NCI-H128 (cell line): ENCODE data around the gene RAB1A.

Experiments
- DNase-seq: peaks from one replicate; lab custom pipeline; 2025; ENCODE audit not compliant: unreplicated experiment; lab: John Stamatoyannopoulos, UW

Gene RAB1A

GRCh38 chr2:65097844-65098243 lies 32.1 kb downstream of the RAB1A start:
- DNase-seq, result no peak

- DNase-seq, result no peak
Measured at GRCh38 chr2:65096948-65097347, 33.0 kb downstream of the RAB1A start.

- no peak for DNase-seq
Measured at GRCh38 chr2:65093211-65093610, 36.7 kb downstream of the RAB1A start.

GRCh38 chr2:65092791-65093190 lies 37.1 kb downstream of the RAB1A start:
- DNase-seq, result no peak

- DNase-seq, result no peak
Measured at GRCh38 chr2:65085148-65085547, 44.8 kb downstream of the RAB1A start.

- DNase-seq, result no peak
Measured at GRCh38 chr2:65081232-65081685, 48.6 kb downstream of the RAB1A start.

GRCh38 chr2:65079017-65079416 lies 50.9 kb downstream of the RAB1A start:
- DNase-seq, result no peak

GRCh38 chr2:65077898-65078297 lies 52.0 kb downstream of the RAB1A start:
- no peak for DNase-seq

- no peak for DNase-seq
Measured at GRCh38 chr2:65076345-65076710, 53.6 kb downstream of the RAB1A start.

GRCh38 chr2:65075605-65076344 lies 54.1 kb downstream of the RAB1A start:
- no peak for DNase-seq

- no peak for DNase-seq
Measured at GRCh38 chr2:65075176-65075575, 54.7 kb downstream of the RAB1A start.

- DNase-seq, result no peak
Measured at GRCh38 chr2:65073879-65074565, 55.9 kb downstream of the RAB1A start.

- DNase-seq, result no peak
Measured at GRCh38 chr2:65072181-65072970, 57.5 kb downstream of the RAB1A start.

- no peak for DNase-seq
Measured at GRCh38 chr2:65071499-65072180, 58.3 kb downstream of the RAB1A start.

GRCh38 chr2:65070856-65071255 lies 59.0 kb downstream of the RAB1A start:
- DNase-seq, result no peak

GRCh38 chr2:65070172-65070830 lies 59.6 kb downstream of the RAB1A start:
- DNase-seq, result no peak

GRCh38 chr2:65069439-65069824 lies 60.5 kb downstream of the RAB1A start:
- no peak for DNase-seq

GRCh38 chr2:65067806-65068553 lies 61.9 kb downstream of the RAB1A start:
- no peak for DNase-seq

- DNase-seq, result peak; percentile 28
Measured at GRCh38 chr2:65064728-65065552, 65.0 kb downstream of the RAB1A start.
